ENCODE results near the gene SNAPC5. TPM values are rescaled to one million over a fixed set of nuclear protein-coding genes. Genes with fewer than 3 reads are reported as not detected.
A peak's percentile ranks its signal among the peaks of the same experiment; 100 is the strongest.

Gene SNAPC5
- total RNA-seq, 1 donor from 2014 or later, result 25.3 TPM

- no peaks in the 10 kb centered on the region for H3K9me3 Mint-ChIP-seq
- H3K27ac Mint-ChIP-seq, result peak overlapping the region; percentile 48
- H3K36me3 Mint-ChIP-seq, result peaks cover 17% of the 10 kb centered on the region
- H3K4me3 Mint-ChIP-seq, result no peak overlapping the region
- TF ChIP-seq CTCF (conservative IDR thresholded peaks at IDR 0.05), result no peak
- H3K27me3 Mint-ChIP-seq, result no peaks in the 10 kb centered on the region
- no peak for DNase-seq (ENCODE audit: extremely low spot score, unreplicated experiment)
- H3K4me1 Mint-ChIP-seq (ENCODE audit: unreplicated experiment), result no peaks in the 10 kb centered on the region
Measured at GRCh38 chr15:66481107-66481856, 16.3 kb downstream of the SNAPC5 start.

GRCh38 chr15:66480267-66480666 is 17.3 kb downstream of the SNAPC5 start:
- TF ChIP-seq CTCF (conservative IDR thresholded peaks at IDR 0.05), result no peak
- H3K4me3 Mint-ChIP-seq, result no peak overlapping the region
- H3K27me3 Mint-ChIP-seq, result no peaks in the 10 kb centered on the region
- no peaks in the 10 kb centered on the region for H3K9me3 Mint-ChIP-seq
- H3K4me1 Mint-ChIP-seq (ENCODE audit: unreplicated experiment), result no peaks in the 10 kb centered on the region
- H3K27ac Mint-ChIP-seq, result no peak overlapping the region
- peaks cover 17% of the 10 kb centered on the region for H3K36me3 Mint-ChIP-seq
- no peak for DNase-seq (ENCODE audit: extremely low spot score, unreplicated experiment)

- DNase-seq (ENCODE audit: extremely low spot score, unreplicated experiment), result no peak
- Mint-ChIP-seq H3K4me1 (ENCODE audit: unreplicated experiment) (peaks cover 14% of the 10 kb centered on the region), H3K9me3 (no peaks in the 10 kb centered on the region), H3K27ac (no peak overlapping the region), H3K27me3 (no peaks in the 10 kb centered on the region), H3K36me3 (peaks cover 9% of the 10 kb centered on the region), H3K4me3 (no peak overlapping the region)
- TF ChIP-seq CTCF (conservative IDR thresholded peaks at IDR 0.05), result no peak
Measured at GRCh38 chr15:66477011-66477410, 20.6 kb downstream of the SNAPC5 start.

GRCh38 chr15:66476535-66476934 is 21.0 kb downstream of the SNAPC5 start:
- Mint-ChIP-seq H3K4me3 (no peak overlapping the region), H3K9me3 (no peaks in the 10 kb centered on the region), H3K27me3 (no peaks in the 10 kb centered on the region), H3K4me1 (ENCODE audit: unreplicated experiment) (peaks cover 14% of the 10 kb centered on the region), H3K36me3 (peaks cover 4% of the 10 kb centered on the region), H3K27ac (no peak overlapping the region)
- DNase-seq (ENCODE audit: extremely low spot score, unreplicated experiment), result no peak
- no peak for TF ChIP-seq CTCF (conservative IDR thresholded peaks at IDR 0.05)

- no peaks in the 10 kb centered on the region for H3K9me3 Mint-ChIP-seq
- no peak for TF ChIP-seq CTCF (conservative IDR thresholded peaks at IDR 0.05)
- H3K27ac Mint-ChIP-seq, result no peak overlapping the region
- H3K4me1 Mint-ChIP-seq (ENCODE audit: unreplicated experiment), result peaks cover 14% of the 10 kb centered on the region
- H3K4me3 Mint-ChIP-seq, result no peak overlapping the region
- H3K36me3 Mint-ChIP-seq, result no peaks in the 10 kb centered on the region
- no peak for DNase-seq (ENCODE audit: extremely low spot score, unreplicated experiment)
- H3K27me3 Mint-ChIP-seq, result no peaks in the 10 kb centered on the region
Measured at GRCh38 chr15:66474963-66475362, 22.6 kb downstream of the SNAPC5 start.
